VCaP (cell line): Measurements from ENCODE around the gene FN3K.

Experiments used
- H3K27ac ChIP-seq: fragments of 450-650 bp; 2 replicates; pipeline ENCODE4 v1.5.1; 2017
- CTCF ChIP-seq: fragments of 450-650 bp; conservative IDR thresholded peaks from 2 replicates; pipeline ENCODE4 v1.5.1; 2017; ENCODE audit warnings: mild to moderate bottlenecking, moderate library complexity

FN3K gene

DNA sequence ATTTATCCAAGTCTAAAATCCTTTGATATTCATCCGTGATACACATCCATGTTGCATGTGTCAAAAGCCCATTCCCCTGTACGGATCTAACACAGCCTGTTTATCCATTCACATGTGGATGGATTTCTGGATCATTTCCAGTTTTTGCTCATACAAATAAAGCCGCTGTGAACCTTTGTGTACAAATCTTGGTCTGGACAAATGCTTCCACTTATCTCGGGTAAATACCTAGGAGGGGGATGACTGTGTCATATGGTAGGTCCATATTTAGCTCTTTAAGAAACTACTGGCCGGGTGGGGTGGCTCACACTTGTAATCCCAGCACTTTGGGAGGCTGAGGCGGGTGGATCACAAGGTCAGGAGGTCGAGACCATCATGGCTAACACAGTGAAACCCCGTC is 10.1 kb downstream of the FN3K start:
- H3K27ac ChIP-seq = peak overlapping the region; percentile 51

DNA sequence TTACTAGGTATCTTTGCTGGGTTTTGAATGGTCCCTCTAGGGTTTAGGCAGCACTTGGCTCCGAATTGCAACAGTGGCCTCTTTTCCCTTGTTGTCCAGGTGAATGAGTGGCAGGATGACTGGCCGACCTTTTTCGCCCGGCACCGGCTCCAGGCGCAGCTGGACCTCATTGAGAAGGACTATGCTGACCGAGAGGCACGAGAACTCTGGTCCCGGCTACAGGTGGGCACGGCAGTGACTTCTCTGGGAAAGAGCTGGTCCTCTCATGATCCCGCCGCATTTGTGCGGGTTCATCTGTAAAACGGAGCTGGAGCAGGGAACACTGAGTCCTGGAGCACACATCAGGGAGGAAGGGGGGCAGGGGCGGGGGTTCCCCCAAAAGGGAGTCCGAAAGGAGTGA is 13.3 kb downstream of the FN3K start:
- H3K27ac ChIP-seq = no peak overlapping the region
- TF ChIP-seq CTCF = no peak

More for the DNA sequence above, 10.1 kb downstream of the FN3K start:
- no peak for TF ChIP-seq CTCF

GRCh38 chr17:82750241-82750908 is 15.0 kb downstream of the FN3K start:
- no peak overlapping the region for H3K27ac ChIP-seq
- TF ChIP-seq CTCF = no peak

- H3K27ac ChIP-seq = peak overlapping the region; percentile 83; the same call in 1 of the 2 replicates
- TF ChIP-seq CTCF = no peak
Measured at GRCh38 chr17:82751171-82751570, 15.8 kb downstream of the FN3K start.

DNA sequence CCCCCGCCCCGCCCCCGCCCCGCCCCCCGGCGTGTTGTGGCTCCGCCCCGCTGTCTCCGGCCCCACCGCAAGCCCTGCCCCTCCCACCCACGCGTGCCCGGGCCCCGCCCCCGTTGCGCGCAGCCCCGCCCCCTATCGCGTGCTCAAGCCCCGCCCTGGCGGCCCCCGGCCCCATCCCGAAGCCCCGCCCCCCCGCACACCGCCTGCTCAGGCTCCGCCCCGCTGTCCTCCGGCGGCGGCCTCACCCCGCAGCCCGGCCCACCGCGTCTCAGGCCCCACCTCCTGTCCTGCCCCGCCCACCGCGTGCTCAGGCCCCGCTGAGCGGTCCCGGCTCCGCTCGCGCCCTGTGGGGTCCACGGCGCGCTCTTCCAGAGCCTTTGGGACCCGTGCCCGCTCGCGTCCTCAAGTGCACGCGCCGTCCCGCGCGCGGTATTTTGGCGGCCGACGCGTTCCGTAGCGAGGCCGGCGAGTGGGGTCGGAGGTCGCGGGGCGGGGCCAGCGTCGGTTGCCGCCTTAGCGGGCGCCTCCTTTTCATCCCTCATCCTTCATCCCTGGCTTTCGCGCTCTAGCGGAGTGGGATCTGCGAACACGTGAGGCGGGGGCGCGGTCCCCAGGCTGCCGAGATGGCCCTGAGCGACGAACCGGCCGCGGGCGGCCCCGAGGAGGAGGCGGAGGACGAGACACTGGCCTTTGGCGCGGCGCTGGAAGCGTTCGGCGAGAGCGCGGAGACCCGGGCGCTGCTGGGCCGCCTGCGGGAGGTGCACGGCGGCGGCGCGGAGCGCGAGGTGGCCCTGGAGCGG is 16.4 kb downstream of the FN3K start, which contains the start of gene TBCD:
Gene TBCD, plus strand, starts transcription at position 495 of the 800 bp plus-strand sequence. Its CDS starts 129 bp downstream, at position 624.
- H3K27ac ChIP-seq = peak within 1 kb of the TSS; percentile 83
- TF ChIP-seq CTCF = no peak

DNA sequence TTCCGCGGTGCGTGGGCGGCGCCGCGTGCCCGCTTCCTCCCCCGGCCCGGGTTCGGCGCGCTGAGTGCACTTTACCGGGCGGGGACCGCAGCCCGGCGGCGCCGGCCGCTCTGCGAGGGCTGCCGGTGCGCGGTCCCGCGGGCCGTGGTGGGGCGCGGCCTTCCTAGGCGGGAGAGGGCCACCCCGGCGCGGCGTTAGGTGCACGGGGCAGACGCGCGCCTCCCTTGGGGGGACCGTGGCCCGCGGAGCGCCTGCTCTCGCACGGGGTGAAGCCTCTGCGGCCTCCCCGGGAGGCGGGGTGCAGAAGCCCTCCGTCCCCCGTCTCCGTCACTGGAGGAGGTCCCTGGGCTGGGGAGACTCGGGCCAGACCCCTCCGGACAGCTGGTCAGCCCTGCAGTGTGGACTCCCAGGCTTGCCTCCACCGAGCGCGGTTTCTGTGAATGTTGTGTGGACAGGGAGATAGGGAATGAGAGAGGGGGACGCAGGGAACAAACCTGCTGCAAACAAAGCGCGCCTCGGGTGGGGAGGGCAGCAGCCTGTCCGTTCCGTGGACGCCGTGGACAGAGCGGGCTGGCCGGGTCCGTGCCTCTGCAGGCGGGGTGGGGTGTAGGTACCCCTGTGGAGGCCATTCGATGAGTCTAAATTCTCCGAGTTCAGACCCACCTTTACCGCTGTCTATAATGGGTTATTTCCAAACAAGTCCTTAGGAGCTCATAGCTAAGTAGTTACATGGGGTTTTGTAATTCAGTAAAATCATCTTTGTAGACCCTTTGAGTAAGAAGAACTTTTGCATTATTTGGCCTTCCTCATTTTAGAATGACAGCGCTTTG is 17.2 kb downstream of the FN3K start:
- H3K27ac ChIP-seq = peak overlapping the region; percentile 83

More for the DNA sequence above, 17.2 kb downstream of the FN3K start:
- no peak for TF ChIP-seq CTCF
